ENCODE data around the gene IFNGR1.

Gene IFNGR1

GRCh38 chr6:137181891-137182653 lies 37.1 kb downstream of the IFNGR1 start:
- DNase-seq (ENCODE audit: extremely low read depth, insufficient read length) = no peak
- H3K4me3 ChIP-seq (replicated peaks; ENCODE audit: low read depth, low read length) = no peak overlapping the region
- TF ChIP-seq CTCF (IDR thresholded peaks at IDR 0.05; ENCODE audit: insufficient read depth, low read length, poor library complexity, severe bottlenecking) = no peak

GRCh38 chr6:137177611-137178010 lies 41.6 kb downstream of the IFNGR1 start:
- no peaks in the 10 kb centered on the region for H3K36me3 ChIP-seq (ENCODE audit: control insufficient read depth, insufficient read depth, low read length)
- no peak for TF ChIP-seq CTCF (IDR thresholded peaks at IDR 0.05; ENCODE audit: insufficient read depth, low read length, poor library complexity, severe bottlenecking)
- no peak for DNase-seq (ENCODE audit: extremely low read depth, insufficient read length)
- H3K27me3 ChIP-seq (replicated peaks; ENCODE audit: control insufficient read depth, insufficient read depth, low read length) = no peaks in the 10 kb centered on the region
- no peak overlapping the region for H3K4me3 ChIP-seq (replicated peaks; ENCODE audit: low read depth, low read length)

More at GRCh38 chr6:137181891-137182653, 37.1 kb downstream of the IFNGR1 start:
- Histone ChIP-seq H3K27me3 (replicated peaks; ENCODE audit: control insufficient read depth, insufficient read depth, low read length) (no peaks in the 10 kb centered on the region), H3K36me3 (ENCODE audit: control insufficient read depth, insufficient read depth, low read length) (no peaks in the 10 kb centered on the region)

- TF ChIP-seq CTCF (IDR thresholded peaks at IDR 0.05; ENCODE audit: insufficient read depth, low read length, poor library complexity, severe bottlenecking) = no peak
- no peaks in the 10 kb centered on the region for H3K27me3 ChIP-seq (replicated peaks; ENCODE audit: control insufficient read depth, insufficient read depth, low read length)
- H3K4me3 ChIP-seq (replicated peaks; ENCODE audit: low read depth, low read length) = no peak overlapping the region
- DNase-seq (ENCODE audit: extremely low read depth, insufficient read length) = no peak
- no peaks in the 10 kb centered on the region for H3K36me3 ChIP-seq (ENCODE audit: control insufficient read depth, insufficient read depth, low read length)
Observed at GRCh38 chr6:137176729-137177128, 42.5 kb downstream of the IFNGR1 start.

GRCh38 chr6:137175868-137176245 lies 43.3 kb downstream of the IFNGR1 start:
- H3K4me3 ChIP-seq (replicated peaks; ENCODE audit: low read depth, low read length) = no peak overlapping the region
- TF ChIP-seq CTCF (IDR thresholded peaks at IDR 0.05; ENCODE audit: insufficient read depth, low read length, poor library complexity, severe bottlenecking) = no peak

GRCh38 chr6:137175157-137175867 lies 43.9 kb downstream of the IFNGR1 start:
- no peaks in the 10 kb centered on the region for H3K27me3 ChIP-seq (replicated peaks; ENCODE audit: control insufficient read depth, insufficient read depth, low read length)
- no peak for TF ChIP-seq CTCF (IDR thresholded peaks at IDR 0.05; ENCODE audit: insufficient read depth, low read length, poor library complexity, severe bottlenecking)
- DNase-seq (ENCODE audit: extremely low read depth, insufficient read length) = no peak
- H3K4me3 ChIP-seq (replicated peaks; ENCODE audit: low read depth, low read length) = no peak overlapping the region
- H3K36me3 ChIP-seq (ENCODE audit: control insufficient read depth, insufficient read depth, low read length) = no peaks in the 10 kb centered on the region

More at GRCh38 chr6:137175868-137176245, 43.3 kb downstream of the IFNGR1 start:
- no peaks in the 10 kb centered on the region for H3K27me3 ChIP-seq (replicated peaks; ENCODE audit: control insufficient read depth, insufficient read depth, low read length)
- DNase-seq (ENCODE audit: extremely low read depth, insufficient read length) = no peak
- no peaks in the 10 kb centered on the region for H3K36me3 ChIP-seq (ENCODE audit: control insufficient read depth, insufficient read depth, low read length)

Measured in GM06990 (cell line).